HG03439 (cell line): ENCODE data around the gene GRP.

Experiments
- ATAC-seq: cut with Tn5 transposase; IDR thresholded peaks from one replicate; pipeline ENCODE4 v1.9.1; 2021; ENCODE audit warnings: mild to moderate bottlenecking, moderate library complexity; ENCODE audit not compliant: unreplicated experiment

GRP gene

DNA sequence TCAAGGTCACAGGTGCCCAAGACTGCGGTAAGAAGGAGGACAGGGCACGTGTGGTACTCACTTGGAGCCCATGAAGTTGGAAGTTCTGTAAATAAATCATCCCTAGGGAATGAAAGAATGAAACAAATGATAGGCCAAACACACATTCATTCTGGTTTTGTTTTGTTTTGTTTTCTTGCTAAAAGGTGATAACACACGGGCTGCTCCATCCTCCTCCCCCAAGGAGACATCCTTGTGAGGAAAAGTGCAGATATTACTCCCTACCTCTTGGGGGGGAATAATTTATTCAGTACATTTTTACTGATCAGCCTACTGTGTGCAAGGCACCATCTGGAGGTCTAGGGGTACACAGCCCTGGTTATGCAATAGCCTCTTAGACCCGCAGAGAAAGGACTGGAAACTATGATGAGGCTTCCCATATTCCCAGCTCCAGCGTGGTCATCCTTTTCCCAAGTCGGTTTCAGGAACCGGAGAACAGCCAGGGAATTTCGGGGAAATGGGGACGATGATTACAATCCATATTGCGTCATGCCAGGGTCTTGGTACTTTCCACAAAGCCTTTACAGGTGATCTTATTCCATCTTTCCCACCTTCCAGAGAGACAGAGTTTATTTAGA is 47.0 kb downstream of the GRP start:
- ATAC-seq, result no peak

DNA sequence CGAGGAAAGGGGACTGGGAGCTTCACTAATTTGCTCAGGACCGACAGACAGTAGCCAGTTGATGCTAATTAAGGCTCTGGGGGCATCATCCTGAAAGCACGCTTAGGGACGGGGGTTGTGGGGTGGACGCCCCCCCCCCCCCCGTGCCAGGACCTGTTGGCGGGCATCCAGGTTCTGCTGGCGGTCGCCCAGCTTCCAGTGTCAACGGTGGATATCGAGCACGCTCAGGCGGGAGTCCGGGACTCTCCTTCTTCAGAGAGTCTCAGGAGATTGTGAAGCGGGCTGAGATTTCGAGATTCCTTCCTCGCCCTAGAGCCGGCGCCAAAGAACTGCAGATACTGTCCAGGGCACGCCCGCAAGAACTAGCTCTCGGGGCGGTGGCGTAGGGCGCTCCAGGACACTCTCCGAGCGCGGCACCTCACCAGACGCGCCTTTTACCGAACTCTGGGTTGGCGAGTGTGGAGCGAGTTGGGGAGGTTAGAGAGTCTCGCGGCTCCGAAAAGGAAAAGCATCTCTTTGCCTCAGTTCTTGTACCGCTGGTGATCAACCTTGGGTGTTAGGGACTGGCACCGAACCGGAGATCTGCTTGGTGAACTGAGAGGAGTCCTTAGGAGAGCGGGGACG is 47.7 kb downstream of the GRP start:
- ATAC-seq, result no peak

DNA sequence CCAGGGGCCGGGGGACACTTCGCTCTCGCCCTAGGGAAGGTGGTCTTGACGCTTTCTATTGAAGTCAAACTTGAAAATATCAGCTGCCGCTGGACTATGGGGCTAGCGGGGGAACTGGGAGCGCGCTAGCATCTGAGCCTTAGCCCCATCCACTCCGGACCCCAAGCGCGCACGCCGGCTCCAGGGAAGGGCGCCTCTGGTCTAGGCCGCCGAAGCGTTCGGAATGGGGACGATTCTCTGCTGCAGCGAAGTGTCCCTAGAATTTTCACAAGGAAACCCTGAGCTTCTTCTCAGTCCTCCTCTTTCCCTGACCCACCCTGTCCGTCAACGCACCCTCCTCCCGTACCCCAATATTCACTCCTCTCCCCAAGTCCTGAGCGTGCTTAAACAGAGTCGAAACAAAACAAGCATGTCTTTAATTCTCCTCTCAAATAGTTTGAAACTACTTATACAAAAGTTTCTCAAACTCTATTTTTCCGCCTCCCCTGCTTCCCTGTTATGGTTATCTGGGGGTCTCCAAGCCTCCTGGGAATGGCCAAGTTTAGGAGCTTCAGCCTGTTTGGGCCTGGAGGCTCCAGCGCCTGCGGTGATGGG is 48.3 kb downstream of the GRP start:
- no peak for ATAC-seq

DNA sequence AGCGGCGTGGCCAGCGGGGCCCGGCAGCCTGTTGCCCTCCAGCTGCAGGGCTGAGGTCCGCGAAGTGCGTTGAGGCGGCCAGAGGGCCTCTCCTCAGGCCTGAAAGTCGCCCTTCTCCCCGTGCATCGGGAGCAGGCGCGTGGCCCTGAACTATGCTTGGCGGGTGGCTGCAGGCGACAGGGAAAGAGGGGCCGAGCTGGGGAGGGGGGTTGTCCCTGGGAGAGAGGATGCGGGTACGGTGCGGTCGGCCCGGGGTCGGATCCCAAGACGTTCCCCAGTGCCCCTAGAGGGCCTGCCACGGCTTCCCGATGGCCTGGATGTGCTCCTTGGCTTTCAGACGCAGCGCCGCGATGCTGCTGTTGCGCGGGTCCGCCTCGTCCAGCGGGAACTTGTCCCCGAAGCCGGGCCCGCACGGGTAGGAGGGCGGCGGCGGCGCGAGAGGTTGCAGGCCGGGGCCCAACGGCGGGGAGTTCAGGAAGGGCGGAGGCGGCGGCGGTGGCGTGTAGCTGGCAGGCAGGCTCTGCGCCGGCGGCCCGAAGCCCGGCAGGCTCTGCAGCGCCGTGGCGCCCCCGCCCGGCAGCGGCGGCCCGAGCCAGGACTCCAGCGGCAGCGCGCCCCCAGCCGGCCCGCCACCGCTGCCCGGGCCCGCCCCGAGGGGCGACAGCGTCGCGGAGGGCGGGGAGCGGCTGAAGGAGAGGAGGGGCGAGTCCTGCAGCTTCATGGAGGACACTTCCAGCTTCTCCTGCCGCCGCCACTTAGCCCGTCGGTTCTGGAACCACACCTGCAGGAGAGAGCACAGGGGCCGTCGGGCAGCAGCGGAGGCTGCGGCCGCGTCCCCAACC is 49.0 kb downstream of the GRP start:
- ATAC-seq, result no peak

DNA sequence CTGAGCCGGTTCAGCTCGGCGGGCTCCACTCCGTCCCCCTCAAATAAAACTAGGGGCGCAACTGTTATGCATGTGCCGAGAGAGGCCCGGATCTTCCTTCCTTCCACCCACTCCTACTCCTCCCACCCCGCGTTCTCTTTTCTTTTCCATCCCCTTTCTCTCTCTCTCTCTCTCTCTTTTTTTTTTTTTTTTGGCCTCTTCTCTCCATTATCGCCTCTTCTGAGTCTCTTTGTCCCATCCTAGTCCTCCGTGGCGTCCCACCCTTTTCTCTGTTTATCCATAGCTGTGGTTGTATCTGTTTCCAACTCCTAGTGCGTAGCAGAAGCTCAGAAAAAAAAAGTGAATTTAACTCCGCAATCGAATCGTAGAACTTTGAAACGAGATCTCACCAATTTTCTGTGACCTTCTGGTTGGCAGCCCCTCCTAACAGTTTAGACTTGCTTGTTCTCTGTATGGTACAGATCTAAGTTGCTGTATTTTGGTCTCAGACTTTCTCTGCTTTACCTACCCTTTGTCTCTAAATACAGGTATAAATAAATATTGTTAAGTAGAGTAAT is 49.7 kb downstream of the GRP start:
- no peak for ATAC-seq

DNA sequence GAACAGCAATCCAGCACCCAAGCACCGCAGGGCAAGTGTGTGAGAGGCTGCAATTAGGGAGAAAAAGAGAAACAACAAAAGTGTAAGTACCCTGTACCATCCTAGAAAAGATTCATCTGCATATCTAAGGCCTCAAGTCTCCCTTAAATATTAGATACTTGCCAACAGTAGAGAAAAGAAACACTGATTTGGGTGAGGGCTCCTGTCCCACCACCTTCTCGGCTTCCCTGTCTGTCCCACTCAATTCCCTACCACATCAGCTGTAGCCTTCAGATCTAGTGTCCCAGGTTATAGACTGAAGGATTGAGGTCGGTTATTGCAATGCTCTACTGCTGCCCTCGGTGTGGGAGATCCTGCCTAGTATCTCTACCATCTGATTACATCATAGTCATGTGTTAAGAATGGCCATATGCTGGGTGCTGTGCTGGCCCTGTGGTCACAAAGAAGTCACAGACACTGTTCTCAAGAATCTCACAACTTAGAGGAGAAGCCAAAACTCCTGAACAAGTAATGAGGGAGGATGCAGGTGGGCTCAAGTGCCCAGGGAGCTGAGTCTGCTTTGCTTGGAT is 50.8 kb downstream of the GRP start:
- no peak for ATAC-seq

DNA sequence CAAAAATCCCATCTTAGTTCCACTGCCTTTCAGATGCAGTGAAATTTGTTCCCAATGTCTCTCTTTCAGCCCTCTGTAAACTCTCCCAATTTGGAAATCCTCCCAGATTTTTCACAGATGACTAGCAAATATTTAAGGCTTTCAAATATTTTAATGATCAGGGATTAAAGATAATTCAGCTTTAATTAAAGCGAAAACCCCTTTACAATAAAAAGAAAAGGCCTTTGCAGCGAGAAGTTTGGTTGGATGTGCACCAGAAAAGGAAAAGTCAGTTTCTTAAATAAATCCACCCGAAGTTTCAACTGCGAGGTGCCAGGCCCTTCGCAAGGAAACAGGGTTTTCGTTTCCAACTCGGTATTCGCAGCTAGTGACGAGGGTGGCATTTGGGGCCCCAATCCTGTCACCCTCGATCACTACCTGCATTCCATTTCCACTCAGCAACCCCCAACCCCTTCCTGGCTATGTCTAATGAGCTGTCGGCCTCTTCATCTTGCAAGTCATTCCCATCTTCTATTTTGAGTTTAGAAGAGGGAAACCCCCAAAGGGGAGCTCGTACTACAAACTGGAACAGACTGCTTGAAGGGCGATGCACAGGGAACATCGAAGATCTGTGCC is 51.8 kb downstream of the GRP start:
- ATAC-seq, result no peak

DNA sequence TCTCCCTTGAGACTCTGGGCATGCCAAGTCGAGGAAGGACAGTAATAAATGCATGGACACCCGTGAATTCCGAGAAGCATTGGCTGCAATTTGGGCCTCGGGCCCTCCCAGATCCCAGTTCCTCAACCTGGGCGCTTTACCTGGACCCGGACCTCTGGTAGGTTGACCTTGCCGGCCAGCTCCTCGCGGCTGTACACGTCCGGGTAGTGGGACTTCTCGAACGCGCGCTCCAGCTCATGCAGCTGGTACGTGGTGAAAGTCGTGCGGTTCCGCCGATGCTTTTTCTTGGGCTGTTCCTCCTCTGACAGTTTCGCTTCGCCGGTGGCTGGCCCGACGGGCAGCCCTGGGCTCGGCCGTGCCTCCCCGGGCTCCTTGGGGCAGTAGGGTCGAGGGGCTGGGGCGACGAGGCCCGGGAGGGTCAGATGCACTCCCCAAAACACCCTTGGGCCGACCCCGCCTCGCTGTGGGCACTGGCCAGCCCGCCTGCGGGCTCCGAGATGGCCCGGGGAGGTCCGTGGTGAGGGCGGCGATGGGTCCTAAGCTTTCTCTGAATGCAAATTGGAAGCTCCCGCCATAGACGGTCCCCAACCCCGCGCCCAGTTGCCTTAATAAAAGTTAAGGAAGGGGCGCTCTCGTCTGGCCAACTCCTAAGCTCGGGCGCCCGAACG is 52.4 kb downstream of the GRP start:
- no peak for ATAC-seq

DNA sequence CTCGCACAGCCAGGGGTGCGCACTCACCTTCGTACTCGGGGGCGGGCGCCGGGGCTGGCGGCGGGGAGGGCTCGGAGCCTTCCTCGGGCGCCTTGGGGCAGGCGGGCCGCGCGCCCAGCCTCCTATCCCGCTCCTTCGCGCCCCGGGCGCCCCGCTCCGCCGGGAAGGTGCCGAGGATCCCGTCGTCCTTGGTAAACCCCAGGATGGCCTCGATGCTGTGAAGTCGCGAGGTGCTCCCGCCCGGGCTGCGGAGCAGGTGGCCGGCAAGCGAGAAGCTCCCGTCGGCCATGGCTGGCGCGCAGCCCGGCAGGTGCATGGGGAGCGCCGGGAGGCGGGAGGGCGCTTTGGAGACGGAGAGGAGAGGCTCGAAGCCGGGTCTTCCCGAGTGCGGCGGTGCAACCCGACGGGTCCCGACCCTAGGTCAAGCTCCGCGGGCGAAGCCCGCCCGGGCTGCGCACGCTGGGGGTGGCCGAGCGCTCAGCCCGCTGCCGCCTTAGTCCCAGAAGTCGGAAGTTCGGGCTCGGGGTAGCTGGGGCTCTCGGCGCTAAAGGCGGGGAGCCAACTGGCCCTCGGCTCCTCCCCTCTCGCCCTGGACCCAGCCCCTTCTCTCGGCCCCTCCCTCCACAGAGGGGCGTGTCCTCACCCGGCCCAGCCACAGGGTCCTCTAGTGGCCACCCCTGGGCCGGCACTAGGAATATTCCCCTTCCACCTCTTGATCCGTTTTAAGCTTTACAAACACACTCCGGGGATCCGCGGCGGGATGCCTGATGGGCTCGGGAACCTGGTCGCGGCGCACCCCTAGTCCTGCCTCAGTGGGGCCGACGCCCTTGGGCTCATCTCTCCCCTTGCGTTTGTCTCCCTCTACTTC is 53.2 kb downstream of the GRP start, which contains the start of gene RAX:
TSS of gene RAX (minus strand) at position 564 of the 868 bp plus-strand sequence. CDS start at position 316, 248 bp downstream.
- ATAC-seq, result no peak

DNA sequence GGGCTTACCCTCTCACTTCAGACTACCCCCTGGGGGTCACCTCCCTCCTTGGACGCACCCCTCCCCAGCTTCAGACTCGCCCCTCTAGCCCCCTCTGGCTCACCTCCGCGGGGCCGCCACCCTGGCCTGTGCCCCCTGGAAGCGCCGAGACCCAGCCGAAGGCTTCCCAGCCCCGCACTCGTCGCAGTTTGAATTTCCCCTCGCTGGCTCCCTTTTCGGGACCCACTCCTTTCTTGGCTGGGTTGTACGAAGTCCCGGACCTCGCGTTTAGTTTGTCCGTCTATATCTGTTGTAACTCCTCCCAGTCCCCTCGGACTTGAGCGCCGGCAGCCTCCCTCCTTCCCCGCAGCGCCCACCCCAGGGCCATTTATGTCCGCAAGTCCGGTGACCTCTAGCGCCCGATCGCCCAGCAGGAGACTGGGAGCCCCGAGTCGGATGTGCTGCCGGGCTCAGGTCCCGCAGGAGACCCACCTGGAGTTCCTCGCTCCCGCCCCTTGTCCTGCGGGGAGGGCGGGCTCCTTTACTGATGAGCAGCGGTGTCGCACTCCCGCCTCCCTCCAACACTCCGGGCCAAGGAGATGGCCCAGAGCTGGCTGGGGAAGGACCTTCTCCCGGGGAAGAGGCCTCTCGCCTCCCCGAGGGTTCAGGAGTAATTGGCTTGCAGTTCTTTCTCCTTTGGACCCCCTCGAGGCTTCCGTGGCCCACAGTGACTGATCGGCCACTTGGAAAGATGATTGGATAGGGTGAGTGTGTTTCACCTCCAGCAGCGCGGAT is 54.0 kb downstream of the GRP start:
- no peak for ATAC-seq

DNA sequence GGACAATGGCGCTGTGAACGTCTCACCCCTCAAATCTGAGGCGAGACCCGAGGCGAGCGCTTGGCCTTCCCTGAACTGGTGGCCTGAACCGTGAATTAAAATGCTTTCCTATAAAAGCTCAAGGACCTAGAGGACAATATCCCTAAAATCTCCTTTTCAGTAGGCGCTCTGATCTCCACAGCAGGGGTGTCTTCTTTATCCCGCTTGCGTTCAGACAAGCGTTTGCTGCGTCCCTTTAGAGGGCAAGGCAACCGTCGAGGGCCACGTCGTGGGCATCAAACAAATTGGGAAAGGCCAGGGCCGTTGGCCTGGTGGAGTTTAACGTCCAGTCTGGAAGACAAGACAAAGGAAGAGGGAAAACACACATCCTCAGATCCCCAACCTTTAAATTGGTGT is 54.6 kb downstream of the GRP start:
- ATAC-seq, result no peak

DNA sequence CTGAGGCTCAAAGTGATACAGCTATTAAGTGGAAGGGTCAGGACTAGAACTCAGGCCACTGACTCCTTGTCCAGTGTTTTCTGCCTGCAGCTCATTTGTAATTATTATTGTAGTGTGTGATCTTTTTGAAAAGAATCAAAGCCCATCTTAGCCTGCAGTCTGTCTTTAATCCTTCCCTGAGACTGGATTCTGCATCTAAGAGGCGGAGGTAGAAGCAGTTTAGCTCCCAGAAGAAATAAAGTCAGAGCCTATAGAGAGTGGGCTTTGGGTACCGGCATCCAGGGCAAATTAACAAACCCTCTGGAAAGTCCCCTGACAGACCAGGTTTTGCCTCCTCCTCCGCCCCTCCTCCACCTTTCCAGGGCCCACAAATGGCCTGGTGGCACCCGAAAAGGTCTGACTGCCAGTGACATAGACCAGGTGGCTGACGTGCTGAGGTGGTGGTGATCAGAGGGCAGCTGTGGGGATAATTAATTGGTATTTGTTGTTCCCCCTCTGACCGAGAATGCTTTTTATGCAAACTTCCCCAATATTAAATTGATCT is 55.5 kb downstream of the GRP start:
- no peak for ATAC-seq

DNA sequence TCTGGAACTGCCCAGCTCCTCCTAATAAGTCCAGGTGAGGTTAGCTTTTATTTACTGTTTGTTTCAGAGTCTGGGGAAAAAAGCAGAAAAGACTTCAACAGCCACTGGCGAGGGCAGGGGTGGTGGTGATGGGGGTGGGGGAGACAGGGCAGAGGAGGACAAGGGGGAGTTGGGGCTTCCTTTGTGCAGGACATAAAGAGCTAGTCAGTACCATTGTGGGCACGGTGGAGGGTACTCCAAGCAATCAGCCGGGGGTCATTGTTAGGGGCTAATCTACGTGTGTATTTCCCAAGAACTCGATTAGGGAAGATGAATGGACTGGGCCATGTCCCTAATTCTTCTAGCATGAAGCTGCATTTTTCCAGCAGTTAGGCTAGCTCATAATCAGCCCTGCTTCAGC is 56.1 kb downstream of the GRP start:
- no peak for ATAC-seq

DNA sequence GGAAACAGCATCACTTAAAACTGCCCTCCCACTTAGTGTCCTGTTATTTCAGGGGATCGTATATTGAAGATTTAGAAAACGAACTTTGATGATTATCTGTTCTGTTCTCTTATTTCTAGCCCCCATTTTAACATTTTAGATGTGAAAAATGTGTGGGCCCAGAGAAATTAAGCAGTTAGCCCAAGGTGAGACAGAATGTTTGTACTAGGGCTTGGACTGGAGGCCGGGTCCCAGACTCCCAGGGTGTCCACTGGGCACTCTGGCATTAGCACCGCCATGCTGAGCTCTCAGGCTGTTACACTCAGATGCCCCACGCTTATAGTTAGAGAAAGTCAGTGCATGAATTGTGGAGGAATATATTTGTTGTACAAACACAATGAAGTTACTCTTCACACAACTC is 58.8 kb downstream of the GRP start:
- ATAC-seq, result no peak

DNA sequence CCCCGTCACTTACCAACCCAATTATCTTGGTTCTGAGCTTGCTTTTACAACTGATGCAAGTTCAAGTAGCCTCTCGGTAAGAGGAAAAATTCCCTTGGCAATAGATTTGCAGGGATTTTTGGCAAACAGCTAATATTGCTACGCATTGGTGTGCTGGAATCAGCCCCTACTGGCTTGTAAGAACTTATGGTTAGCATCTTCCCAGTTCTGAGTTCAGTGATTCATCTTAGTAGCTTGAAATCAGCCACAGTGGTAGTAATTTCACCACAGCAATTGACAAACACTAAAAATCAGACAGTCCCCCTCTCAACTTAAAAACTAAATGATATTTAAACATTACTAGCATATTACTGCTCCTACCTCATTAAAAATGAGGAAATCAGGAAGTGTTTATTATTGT is 59.2 kb downstream of the GRP start:
- no peak for ATAC-seq

DNA sequence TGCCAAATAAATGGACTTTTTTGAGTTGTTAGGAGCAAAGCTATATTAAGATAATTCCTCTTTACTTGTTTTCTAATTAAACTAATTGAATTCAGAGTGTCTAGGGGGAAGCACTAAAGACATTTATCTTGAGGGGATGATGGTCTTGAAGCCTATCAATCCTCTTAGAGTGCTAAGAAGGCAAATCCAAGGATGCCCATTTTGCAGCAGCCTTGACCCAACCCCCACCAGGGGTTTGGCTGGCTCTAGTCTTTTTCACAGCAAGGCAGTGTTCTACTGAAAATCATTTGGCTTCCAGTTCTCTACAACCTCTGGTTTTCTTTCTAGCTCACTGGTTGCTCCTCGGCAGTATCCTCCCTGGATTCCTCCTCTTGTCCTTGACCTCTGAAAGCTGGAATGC is 59.8 kb downstream of the GRP start:
- ATAC-seq, result no peak
